ENCODE measurements around the gene NODAL.

DNA sequence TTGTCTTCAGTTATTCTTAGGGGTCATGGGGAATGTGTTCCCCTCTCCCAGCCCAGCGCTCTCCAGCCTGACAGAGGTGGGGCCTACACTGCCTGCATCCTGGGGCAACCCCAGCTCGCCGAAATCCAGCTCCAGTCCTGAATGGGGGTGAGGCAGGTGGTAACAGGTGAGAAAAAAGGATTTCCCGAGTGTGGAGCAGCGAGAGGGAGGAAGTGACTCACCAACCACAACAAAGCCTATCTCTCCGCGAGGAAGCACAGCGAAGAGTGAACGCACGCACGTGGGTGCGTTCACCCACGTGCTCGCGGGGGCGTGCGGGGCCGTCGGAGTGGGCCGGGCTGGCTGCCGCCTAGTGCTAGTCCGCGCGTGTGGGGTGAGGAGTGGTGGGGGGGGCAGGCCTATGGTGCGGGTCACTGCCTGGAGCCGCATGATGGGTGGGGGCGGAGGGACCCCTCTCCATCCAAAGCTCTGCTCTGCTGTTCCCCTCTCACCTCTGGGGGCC lies 36.2 kb upstream of the NODAL start:
- no peak for TF ChIP-seq RAD21 (IDR thresholded peaks at IDR 0.05; ENCODE audit: low read depth)
- no peak for TF ChIP-seq TAF1 (IDR thresholded peaks at IDR 0.05; ENCODE audit: low read depth)
- no peak for TF ChIP-seq CREB1 (IDR thresholded peaks at IDR 0.05; ENCODE audit: low read depth)
- TF ChIP-seq, protein P1, sequence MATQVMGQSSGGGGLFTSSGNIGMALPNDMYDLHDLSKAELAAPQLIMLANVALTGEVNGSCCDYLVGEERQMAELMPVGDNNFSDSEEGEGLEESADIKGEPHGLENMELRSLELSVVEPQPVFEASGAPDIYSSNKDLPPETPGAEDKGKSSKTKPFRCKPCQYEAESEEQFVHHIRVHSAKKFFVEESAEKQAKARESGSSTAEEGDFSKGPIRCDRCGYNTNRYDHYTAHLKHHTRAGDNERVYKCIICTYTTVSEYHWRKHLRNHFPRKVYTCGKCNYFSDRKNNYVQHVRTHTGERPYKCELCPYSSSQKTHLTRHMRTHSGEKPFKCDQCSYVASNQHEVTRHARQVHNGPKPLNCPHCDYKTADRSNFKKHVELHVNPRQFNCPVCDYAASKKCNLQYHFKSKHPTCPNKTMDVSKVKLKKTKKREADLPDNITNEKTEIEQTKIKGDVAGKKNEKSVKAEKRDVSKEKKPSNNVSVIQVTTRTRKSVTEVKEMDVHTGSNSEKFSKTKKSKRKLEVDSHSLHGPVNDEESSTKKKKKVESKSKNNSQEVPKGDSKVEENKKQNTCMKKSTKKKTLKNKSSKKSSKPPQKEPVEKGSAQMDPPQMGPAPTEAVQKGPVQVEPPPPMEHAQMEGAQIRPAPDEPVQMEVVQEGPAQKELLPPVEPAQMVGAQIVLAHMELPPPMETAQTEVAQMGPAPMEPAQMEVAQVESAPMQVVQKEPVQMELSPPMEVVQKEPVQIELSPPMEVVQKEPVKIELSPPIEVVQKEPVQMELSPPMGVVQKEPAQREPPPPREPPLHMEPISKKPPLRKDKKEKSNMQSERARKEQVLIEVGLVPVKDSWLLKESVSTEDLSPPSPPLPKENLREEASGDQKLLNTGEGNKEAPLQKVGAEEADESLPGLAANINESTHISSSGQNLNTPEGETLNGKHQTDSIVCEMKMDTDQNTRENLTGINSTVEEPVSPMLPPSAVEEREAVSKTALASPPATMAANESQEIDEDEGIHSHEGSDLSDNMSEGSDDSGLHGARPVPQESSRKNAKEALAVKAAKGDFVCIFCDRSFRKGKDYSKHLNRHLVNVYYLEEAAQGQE (IDR thresholded peaks at IDR 0.05; ENCODE audit: low read depth) = no peak
- TF ChIP-seq, protein P2, sequence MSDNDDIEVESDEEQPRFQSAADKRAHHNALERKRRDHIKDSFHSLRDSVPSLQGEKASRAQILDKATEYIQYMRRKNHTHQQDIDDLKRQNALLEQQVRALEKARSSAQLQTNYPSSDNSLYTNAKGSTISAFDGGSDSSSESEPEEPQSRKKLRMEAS (IDR thresholded peaks at IDR 0.05) = peak; percentile 87
- TF ChIP-seq EP300 (IDR thresholded peaks at IDR 0.05; ENCODE audit: borderline replicate concordance) = no peak
- peak; percentile 83 for TF ChIP-seq EGR1 (IDR thresholded peaks at IDR 0.05)
- TF ChIP-seq, protein P3, sequence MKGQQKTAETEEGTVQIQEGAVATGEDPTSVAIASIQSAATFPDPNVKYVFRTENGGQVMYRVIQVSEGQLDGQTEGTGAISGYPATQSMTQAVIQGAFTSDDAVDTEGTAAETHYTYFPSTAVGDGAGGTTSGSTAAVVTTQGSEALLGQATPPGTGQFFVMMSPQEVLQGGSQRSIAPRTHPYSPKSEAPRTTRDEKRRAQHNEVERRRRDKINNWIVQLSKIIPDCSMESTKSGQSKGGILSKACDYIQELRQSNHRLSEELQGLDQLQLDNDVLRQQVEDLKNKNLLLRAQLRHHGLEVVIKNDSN (IDR thresholded peaks at IDR 0.05) = peak; percentile 60
- TF ChIP-seq NFIC (IDR thresholded peaks at IDR 0.05) = no peak
- no peak for TF ChIP-seq CEBPB (IDR thresholded peaks at IDR 0.05)
- TF ChIP-seq FOXM1 (IDR thresholded peaks at IDR 0.05; ENCODE audit: borderline replicate concordance, low read depth) = no peak

Measured in Ishikawa (cell line).